ENCODE measurements around the gene SLC36A1. TPM values are rescaled to one million over a fixed set of nuclear protein-coding genes. Genes with fewer than 3 reads are reported as not detected.

Gene SLC36A1
- total RNA-seq, 8 experiments from 2014 or later = 2.2 to 11.8 (median 6.2) TPM

DNA sequence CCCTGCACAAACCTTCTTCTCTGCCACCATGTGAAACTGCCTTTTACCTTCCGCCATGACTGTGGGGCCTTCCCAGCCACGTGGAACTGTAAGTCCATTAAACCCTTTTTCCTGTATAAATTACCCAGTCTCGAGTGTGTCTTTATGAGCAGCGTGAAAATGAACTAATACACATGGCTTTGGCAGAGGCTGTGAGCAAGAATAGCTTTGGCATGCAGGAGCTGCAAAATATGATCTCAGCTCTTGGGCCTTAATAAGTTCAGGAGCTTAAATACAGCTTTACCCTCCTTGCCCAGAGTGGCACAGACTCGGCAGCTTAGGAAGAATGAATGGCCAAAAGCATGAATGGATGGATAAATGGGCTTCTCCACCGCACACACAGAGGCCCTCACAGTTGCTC is 15.7 kb upstream of the SLC36A1 start:
- in situ Hi-C loops (cut with MboI; ENCODE audit: low pct_unique_long_range_greater_than_20kb in 2 of 9, low sequenced_read_pairs in 9 of 9, unreplicated experiment in 9 of 9) = loop anchor here in 1 of 9 experiments (25.0 kb wide), 1 partner anchor 206 kb away; no protein-coding TSS in a partner anchor
- no peak for ATAC-seq (replicated peaks in 6 of 8)
- 37 to 88% (median 72%) methylated on average over 2 to 6 of the region's 6 CpGs; no CpG with 5 or more reads in 3 of the 10 experiments for WGBS, 10 experiments
- H3K4me3 ChIP-seq = no peak overlapping the region
- no peak overlapping the region for H3K27ac ChIP-seq
- no peaks in the 10 kb centered on the region for H3K4me1 ChIP-seq (replicated peaks in 1 of 2)

- 0 to 100% (median 77%) methylated on average over 1 to 3 of the region's 3 CpGs; no CpG with 5 or more reads in 4 of the 10 experiments for WGBS, 10 experiments
- no peaks in the 10 kb centered on the region for H3K4me1 ChIP-seq (replicated peaks in 1 of 2)
- in situ Hi-C loops (cut with MboI; ENCODE audit: low pct_unique_long_range_greater_than_20kb in 2 of 9, low sequenced_read_pairs in 9 of 9, unreplicated experiment in 9 of 9) = loop anchor here in 1 of 9 experiments (25.0 kb wide), 1 partner anchor 205 kb away; no protein-coding TSS in a partner anchor
- no peak for ATAC-seq (replicated peaks in 6 of 8)
- H3K4me3 ChIP-seq = no peak overlapping the region
- H3K27ac ChIP-seq = no peak overlapping the region
These were observed 15.2 kb upstream of the SLC36A1 start for GRCh38 chr5:151432210-151432609.

- 20 to 100% (median 74%) methylated on average over 1 to 5 of the region's 5 CpGs for WGBS, 10 experiments
- no peak overlapping the region for H3K4me3 ChIP-seq
- no peak overlapping the region for H3K27ac ChIP-seq
- no peak for ATAC-seq (replicated peaks in 6 of 8)
- no peaks in the 10 kb centered on the region for H3K4me1 ChIP-seq (replicated peaks in 1 of 2)
- in situ Hi-C loops (cut with MboI; ENCODE audit: low pct_unique_long_range_greater_than_20kb in 2 of 9, low sequenced_read_pairs in 9 of 9, unreplicated experiment in 9 of 9) = loop anchor here in 1 of 9 experiments (25.0 kb wide), 1 partner anchor 203 kb away; no protein-coding TSS in a partner anchor
These were observed 12.7 kb upstream of the SLC36A1 start for GRCh38 chr5:151434570-151435237.

- H3K27ac ChIP-seq = peak overlapping the region in 1 of 2 donors; percentile 2
- 4 to 26% (median 13%) methylated on average over 4 to 16 of the region's 24 CpGs for WGBS, 10 experiments
- in situ Hi-C loops (cut with MboI; ENCODE audit: low pct_unique_long_range_greater_than_20kb in 2 of 9, low sequenced_read_pairs in 9 of 9, unreplicated experiment in 9 of 9) = loop anchor here in 1 of 9 experiments (25.0 kb wide), 1 partner anchor 189 kb away; no protein-coding TSS in a partner anchor
These were observed 909 bp downstream of the SLC36A1 start for GRCh38 chr5:151448038-151448985.

DNA sequence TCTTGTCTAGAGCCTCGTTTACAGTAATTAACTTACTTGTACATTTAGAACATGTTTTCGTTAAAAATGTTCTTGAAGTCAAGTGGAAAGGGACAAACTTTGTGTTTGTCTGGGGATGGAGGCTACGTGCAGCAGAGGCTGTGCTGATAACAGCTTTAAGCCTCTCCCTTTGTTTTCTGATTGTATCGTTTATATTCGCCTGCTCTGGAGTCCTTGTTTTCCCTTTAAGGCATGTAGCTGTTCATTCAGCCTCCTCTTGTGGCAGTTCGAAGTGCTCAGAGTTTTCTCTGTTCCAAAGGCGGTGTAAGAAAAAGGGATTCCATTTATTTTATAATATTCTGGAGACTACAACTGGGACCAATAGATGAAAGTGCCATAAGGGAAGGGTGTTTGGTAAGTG is 1.9 kb downstream of the SLC36A1 start:
- H3K27ac ChIP-seq = no peak overlapping the region
- in situ Hi-C loops (cut with MboI; ENCODE audit: low pct_unique_long_range_greater_than_20kb in 2 of 9, low sequenced_read_pairs in 9 of 9, unreplicated experiment in 9 of 9) = loop anchor here in 1 of 9 experiments (25.0 kb wide), 1 partner anchor 188 kb away; no protein-coding TSS in a partner anchor
- peaks cover 8 to 13% of the 10 kb centered on the region in 2 donors for H3K4me1 ChIP-seq (replicated peaks in 1 of 2)
- ATAC-seq (replicated peaks in 6 of 8) = no peak
- 17 to 92% (median 61%) methylated on average over 2 to 7 of the region's 7 CpGs for WGBS, 10 experiments
- peak overlapping the region in 1 of 5 donors; percentile 65 for H3K4me3 ChIP-seq

More at GRCh38 chr5:151448038-151448985, 909 bp downstream of the SLC36A1 start:
- peak in 7 of 8 experiments; percentile 27 to 46 (median 30) for ATAC-seq (replicated peaks in 6 of 8)
- Histone ChIP-seq H3K4me3 (peak overlapping the region; percentile 56 to 65 (median 60)), H3K4me1 (replicated peaks in 1 of 2) (peaks cover 8 to 13% of the 10 kb centered on the region in 2 donors)

- in situ Hi-C loops (cut with MboI; ENCODE audit: low pct_unique_long_range_greater_than_20kb in 2 of 9, low sequenced_read_pairs in 9 of 9, unreplicated experiment in 9 of 9) = loop anchor here in 1 of 9 experiments (25.0 kb wide), 1 partner anchor 187 kb away; no protein-coding TSS in a partner anchor
- no peak overlapping the region for H3K4me3 ChIP-seq
These were observed 2.4 kb downstream of the SLC36A1 start for GRCh38 chr5:151449839-151450238.

DNA sequence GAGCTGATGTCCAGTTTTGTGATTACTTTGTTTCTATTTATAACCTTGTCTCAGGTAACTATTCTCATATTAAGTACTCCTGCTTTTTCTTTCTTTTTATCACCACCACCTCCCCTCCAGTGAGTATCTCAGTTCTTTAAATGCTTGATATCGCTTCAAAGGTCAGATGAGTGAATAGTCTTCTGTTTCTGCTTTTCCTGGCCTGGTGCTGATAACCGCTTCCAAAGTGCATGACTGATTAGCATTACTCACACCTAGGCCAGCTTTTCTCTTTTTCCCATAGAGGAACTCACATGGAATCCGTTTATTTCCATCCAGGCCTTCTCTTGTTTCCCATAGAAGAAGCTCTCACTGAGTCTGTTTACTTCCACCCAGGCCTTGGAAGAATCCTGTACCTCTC is 3.2 kb downstream of the SLC36A1 start:
- in situ Hi-C loops (cut with MboI; ENCODE audit: low pct_unique_long_range_greater_than_20kb in 2 of 9, low sequenced_read_pairs in 9 of 9, unreplicated experiment in 9 of 9) = no loop called here
- Histone ChIP-seq H3K27ac (no peak overlapping the region), H3K4me1 (replicated peaks in 1 of 2) (peaks cover 8 to 13% of the 10 kb centered on the region in 2 donors), H3K4me3 (no peak overlapping the region)
- 74 to 100% (median 100%) methylated on average over 1 to 3 of the region's 3 CpGs; no CpG with 5 or more reads in 3 of the 10 experiments for WGBS, 10 experiments
- no peak for ATAC-seq (replicated peaks in 6 of 8)

More at GRCh38 chr5:151449839-151450238, 2.4 kb downstream of the SLC36A1 start:
- Histone ChIP-seq H3K4me1 (replicated peaks in 1 of 2) (peaks cover 8 to 13% of the 10 kb centered on the region in 2 donors), H3K27ac (no peak overlapping the region)
- WGBS, 10 experiments = 80 to 100% (median 94%) methylated on average over 1 to 3 of the region's 5 CpGs; no CpG with 5 or more reads in 4 of the 10 experiments
- ATAC-seq (replicated peaks in 6 of 8) = no peak

GRCh38 chr5:151451626-151452520 is 4.5 kb downstream of the SLC36A1 start:
- H3K4me3 ChIP-seq = no peak overlapping the region
- no peak overlapping the region for H3K27ac ChIP-seq

DNA sequence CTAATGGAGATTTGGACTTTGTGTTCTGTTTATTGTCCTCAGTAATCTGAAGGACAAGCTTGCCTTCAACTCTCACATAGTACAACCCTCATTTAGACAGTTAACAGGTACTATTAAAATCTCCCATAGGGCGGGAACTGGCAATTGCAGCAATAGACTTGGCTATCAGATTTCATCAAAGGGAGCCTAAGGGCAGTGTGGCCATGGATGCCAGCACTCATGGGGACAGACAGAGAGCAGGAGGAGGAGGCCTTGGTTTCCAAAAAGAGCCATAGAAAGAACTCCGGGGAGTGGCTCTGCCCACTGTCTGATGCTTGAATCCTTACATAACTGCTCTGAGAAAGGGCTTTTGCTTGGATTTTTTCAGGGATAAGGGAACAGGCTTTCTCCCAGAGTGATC is 6.8 kb downstream of the SLC36A1 start:
- Histone ChIP-seq H3K27ac (no peak overlapping the region), H3K4me3 (no peak overlapping the region), H3K4me1 (replicated peaks in 1 of 2) (peaks cover 1 to 4% of the 10 kb centered on the region in 2 donors)
- WGBS, 10 experiments = 53 to 100% (median 88%) methylated on average over 1 to 2 of the region's 2 CpGs; no CpG with 5 or more reads in 2 of the 10 experiments
- ATAC-seq (replicated peaks in 6 of 8) = peak in 2 of 8 experiments; percentile 41 to 48
- in situ Hi-C loops (cut with MboI; ENCODE audit: low pct_unique_long_range_greater_than_20kb in 2 of 9, low sequenced_read_pairs in 9 of 9, unreplicated experiment in 9 of 9) = no loop called here

More at GRCh38 chr5:151451626-151452520, 4.5 kb downstream of the SLC36A1 start:
- 68 to 93% (median 85%) methylated on average over 2 to 7 of the region's 8 CpGs; no CpG with 5 or more reads in 1 of the 10 experiments for WGBS, 10 experiments
- peaks cover 8 to 13% of the 10 kb centered on the region in 2 donors for H3K4me1 ChIP-seq (replicated peaks in 1 of 2)
- in situ Hi-C loops (cut with MboI; ENCODE audit: low pct_unique_long_range_greater_than_20kb in 2 of 9, low sequenced_read_pairs in 9 of 9, unreplicated experiment in 9 of 9) = no loop called here
- no peak for ATAC-seq (replicated peaks in 6 of 8)

GRCh38 chr5:151454889-151455288 is 7.5 kb downstream of the SLC36A1 start:
- Histone ChIP-seq H3K4me1 (replicated peaks in 1 of 2) (no peaks in the 10 kb centered on the region), H3K27ac (no peak overlapping the region), H3K4me3 (no peak overlapping the region)
- no peak for ATAC-seq (replicated peaks in 6 of 8)
- 30 to 100% (median 100%) methylated on average over 1 to 3 of the region's 3 CpGs; no CpG with 5 or more reads in 3 of the 10 experiments for WGBS, 10 experiments
- in situ Hi-C loops (cut with MboI; ENCODE audit: low pct_unique_long_range_greater_than_20kb in 2 of 9, low sequenced_read_pairs in 9 of 9, unreplicated experiment in 9 of 9) = no loop called here

- no peak for ATAC-seq (replicated peaks in 6 of 8)
- Histone ChIP-seq H3K27ac (no peak overlapping the region), H3K4me3 (no peak overlapping the region), H3K4me1 (replicated peaks in 1 of 2) (no peaks in the 10 kb centered on the region)
- in situ Hi-C loops (cut with MboI; ENCODE audit: low pct_unique_long_range_greater_than_20kb in 2 of 9, low sequenced_read_pairs in 9 of 9, unreplicated experiment in 9 of 9) = no loop called here
- whole genome bisulfite sequencing, 10 experiments = 50 to 100% (median 88%) methylated on average over 1 to 7 of the region's 10 CpGs; no CpG with 5 or more reads in 1 of the 10 experiments
These were observed 9.0 kb downstream of the SLC36A1 start for GRCh38 chr5:151456321-151456940.
